GM19035 (cell line): ENCODE results near the gene JAZF1.
"Not testable (repeated sequence)": the region's sequence is repeated elsewhere in the genome, so short reads cannot be mapped to it uniquely, and the experiment has no call there.

Experiments
- ATAC-seq: cut with Tn5 transposase; IDR thresholded peaks from one replicate; pipeline ENCODE4 v1.9.1; 2021; ENCODE audit not compliant: unreplicated experiment

The JAZF1 gene

GRCh38 chr7:27856703-27857485 lies 323.7 kb downstream of the JAZF1 start:
- ATAC-seq = not testable (repeated sequence)

GRCh38 chr7:27850531-27850930 lies 330.1 kb downstream of the JAZF1 start:
- ATAC-seq = no peak

DNA sequence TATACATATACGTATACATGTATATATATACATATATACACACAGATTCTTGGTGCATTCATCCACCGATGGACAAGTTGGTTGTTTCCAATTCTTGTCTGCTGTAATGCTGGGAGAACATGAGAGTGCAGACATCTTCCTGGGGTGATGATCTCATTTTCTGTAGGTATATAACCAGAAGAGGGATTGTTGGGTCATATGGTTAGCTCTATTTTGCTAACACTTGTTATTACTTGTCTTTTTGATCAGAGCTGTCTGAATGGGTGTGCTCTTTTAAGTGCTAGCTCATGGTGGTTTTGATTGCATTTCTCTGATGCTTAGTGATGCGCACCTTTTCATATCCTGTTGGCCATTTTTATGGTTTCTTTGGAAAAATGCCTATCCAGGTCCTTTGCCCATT lies 334.2 kb downstream of the JAZF1 start:
- no peak for ATAC-seq

DNA sequence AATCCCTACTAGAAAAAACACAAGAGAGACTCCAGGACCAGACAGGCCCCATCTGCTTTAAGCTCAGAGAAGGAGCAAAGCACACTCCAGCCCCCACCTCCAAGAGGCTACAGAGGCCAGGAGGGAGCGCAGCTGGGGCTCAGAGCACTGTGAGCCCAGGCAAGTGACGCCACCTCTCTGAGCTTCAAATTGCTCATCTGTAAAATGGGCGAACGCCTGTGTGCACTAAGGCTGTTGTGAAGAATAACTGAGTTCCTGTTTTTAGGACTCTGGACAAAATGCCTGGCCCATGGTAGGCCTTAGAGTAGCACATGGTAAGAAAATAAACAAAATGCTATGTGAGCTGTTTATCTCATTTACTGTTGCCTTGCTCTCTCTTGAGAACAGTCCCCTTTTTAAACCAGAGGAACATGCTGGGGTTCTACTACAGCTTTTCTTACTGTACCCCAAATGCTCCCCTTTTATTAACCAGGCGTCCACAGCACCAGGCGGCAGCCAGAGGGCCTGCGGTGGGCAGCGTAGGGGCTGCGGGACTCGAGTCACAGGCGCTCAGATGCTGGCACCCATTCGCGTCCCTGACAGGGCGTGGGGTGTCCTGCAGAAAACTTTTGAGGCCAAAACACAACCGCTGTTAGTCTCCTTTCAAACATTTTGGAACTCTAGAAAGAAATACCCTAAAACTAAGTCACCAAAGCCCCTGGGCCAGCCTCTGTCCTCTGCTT lies 336.9 kb downstream of the JAZF1 start:
- no peak for ATAC-seq

GRCh38 chr7:27842851-27843250 lies 337.7 kb downstream of the JAZF1 start:
- no peak for ATAC-seq

DNA sequence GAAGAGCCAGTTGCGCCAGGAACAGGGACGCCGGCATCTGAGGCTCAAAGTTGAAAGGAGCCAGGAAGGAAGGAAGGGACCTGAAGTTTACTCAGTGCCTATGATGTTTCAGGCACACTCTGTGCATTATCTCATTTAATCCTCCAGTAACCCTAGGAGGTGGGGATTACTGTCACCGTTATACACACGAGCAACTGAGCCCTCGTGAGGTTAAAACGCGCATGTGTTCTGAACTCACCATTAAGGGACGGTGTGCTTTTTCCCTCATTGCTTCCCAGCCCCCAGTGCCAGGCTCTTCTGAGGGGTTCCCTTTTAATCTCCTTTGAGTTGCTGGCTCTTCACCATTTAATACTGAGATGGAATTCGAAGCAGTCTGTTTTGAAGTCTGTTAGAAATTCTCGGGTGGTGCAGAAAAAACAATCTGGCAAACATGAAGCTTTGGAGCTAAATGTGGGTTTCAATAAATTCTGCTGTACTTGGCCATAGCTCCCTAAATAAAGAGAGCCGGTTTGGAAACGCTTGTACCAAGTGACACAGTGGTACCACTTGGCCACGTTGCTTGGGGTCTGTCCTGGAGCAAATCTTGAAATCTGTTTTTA lies 338.4 kb downstream of the JAZF1 start:
- ATAC-seq = no peak

GRCh38 chr7:27840760-27841364 lies 339.7 kb downstream of the JAZF1 start:
- no peak for ATAC-seq

DNA sequence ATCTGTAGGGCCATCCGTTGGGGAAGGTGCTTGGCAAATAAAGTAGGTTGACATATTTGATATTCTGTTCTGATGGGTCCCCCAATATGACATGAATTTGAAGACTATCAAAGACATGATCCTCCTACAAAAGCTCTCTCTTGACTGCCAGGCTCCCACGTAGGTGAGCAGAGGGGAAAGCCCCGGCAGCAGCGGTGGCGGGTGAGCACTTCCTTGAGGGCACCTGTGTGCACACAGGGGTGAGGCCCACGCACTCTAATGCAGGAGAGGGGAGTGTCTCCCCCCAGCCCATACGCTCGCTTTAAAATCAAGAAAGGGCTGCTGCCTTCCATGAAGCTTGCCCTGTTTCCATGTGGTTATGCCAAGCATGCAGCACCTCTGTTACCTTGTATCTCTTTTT lies 340.3 kb downstream of the JAZF1 start:
- no peak for ATAC-seq

GRCh38 chr7:27839099-27839498 lies 341.5 kb downstream of the JAZF1 start:
- no peak for ATAC-seq

- no peak for ATAC-seq
These were observed 344.1 kb downstream of the JAZF1 start for GRCh38 chr7:27836536-27836935.

GRCh38 chr7:27835376-27835775 lies 345.2 kb downstream of the JAZF1 start:
- no peak for ATAC-seq

- ATAC-seq = no peak
These were observed 346.2 kb downstream of the JAZF1 start for GRCh38 chr7:27834179-27834921.

- no peak for ATAC-seq
These were observed 354.2 kb downstream of the JAZF1 start for GRCh38 chr7:27826357-27826756.

DNA sequence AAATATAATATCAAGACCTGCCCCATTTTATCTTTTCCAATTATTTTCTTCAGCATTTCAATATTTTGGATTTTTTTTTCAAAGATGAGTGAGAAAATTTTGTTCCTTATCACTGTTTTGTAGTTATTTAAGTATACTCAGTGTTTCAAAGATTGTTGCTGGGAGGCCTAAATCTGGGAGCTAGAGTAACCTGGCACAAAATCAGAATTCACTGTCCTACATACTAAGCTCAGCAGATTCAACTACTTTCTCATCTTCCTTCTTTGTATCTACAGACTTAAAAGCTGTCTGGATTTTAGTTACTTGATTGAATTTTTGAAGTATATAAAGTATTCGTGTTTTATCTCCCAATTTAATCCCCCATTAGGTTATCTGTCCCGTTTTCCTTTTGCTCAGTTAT lies 354.7 kb downstream of the JAZF1 start:
- no peak for ATAC-seq

DNA sequence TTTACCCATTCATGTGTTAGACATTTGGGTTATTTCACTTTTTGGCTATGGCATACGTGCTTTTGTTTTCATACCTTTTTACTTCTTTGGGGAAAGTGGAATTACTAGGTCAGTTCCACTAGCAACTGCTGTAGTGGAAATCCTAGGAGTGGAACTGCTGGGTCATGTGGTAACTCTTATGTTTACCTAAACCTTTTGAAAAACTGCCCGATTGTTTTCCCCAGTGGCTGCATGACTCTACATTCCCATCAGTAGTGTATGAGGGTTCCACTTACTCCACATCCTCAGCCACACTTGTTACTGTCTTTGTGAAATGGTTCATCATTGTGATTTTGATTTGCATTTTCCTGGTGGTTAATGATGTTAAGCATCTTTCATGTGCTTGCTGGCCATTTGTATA lies 358.4 kb downstream of the JAZF1 start:
- ATAC-seq = no peak

DNA sequence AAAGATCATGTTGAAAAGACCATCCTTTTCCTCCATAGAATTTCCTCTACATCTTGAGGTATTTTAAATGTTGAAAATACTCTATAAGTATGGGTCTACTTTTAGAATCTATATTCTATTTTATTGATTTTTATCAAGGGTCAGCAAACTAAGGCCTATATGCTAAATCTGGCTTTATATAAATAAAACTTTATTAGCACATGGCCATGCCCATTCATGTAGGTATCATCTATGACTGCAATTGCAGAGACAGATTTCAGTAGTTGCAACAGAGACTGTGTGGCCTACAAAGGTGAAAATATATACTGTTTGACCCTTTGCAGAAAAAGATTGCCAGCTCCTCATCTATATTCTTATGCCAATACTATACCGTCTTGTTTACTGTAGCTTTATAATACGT lies 367.9 kb downstream of the JAZF1 start:
- no peak for ATAC-seq

- ATAC-seq = no peak
These were observed 370.4 kb downstream of the JAZF1 start for GRCh38 chr7:27810186-27810585.

DNA sequence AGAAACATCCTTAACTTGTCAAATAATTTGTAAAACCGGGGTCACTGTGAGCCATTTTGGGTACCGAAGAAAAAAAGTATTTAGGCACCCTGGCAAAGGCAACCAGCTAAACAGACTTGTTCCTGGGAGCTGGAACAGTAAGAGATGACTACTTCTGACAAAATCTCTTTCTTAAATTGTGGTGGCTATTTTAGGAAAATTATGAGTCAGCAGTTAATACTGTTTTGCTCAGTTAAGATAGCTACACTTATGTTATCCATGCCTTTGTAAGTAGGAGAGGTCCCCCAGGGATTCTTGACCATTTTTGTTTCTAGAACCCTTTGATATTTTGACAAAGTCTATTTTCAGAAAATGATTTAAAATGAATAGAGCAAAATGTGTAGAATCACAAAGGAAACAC lies 372.0 kb downstream of the JAZF1 start:
- no peak for ATAC-seq

DNA sequence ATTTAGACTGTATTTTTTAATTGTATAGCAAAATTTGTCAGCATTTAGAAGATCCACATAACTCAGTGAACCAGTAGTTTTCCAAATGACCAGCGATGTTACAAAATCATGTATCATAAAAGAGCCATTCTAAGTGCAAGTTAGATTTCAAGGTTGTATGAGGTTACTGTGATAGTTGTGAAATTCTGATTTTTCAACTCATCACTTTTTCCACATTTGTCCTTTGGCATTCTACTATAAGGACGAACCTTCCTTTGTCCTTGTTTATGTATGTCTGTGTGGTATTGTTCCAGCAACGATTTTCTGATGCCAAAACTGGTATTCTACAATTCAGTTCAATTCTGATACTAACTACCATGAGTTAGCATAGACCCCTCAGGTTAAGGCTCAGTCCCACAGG lies 376.5 kb downstream of the JAZF1 start:
- ATAC-seq = no peak

DNA sequence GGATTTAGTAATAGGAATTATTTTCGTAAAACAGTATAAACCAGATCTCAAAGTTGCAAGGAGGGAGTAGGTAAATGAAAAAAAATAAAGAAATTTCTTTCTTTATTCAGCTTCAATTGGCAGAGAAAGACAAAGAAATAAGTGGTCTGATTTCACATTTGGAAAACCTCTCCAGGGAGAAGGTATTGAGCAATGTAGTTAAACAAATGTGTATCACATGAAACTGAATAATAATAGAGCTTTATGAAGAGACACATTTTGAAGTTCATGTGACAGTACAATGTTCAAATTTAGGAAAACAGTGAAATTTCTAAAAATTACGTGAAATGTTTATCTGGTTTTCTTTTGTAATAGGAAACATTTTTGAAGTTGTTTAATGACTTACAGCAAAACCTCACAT lies 377.6 kb downstream of the JAZF1 start:
- ATAC-seq = no peak

- ATAC-seq = no peak
These were observed 381.4 kb downstream of the JAZF1 start for GRCh38 chr7:27799212-27799611.
